ENCODE results near the gene KRT31.
"Not testable (repeated sequence)": the region's sequence is repeated elsewhere in the genome, so short reads cannot be mapped to it uniquely, and the experiment has no call there.

Gene KRT31

DNA sequence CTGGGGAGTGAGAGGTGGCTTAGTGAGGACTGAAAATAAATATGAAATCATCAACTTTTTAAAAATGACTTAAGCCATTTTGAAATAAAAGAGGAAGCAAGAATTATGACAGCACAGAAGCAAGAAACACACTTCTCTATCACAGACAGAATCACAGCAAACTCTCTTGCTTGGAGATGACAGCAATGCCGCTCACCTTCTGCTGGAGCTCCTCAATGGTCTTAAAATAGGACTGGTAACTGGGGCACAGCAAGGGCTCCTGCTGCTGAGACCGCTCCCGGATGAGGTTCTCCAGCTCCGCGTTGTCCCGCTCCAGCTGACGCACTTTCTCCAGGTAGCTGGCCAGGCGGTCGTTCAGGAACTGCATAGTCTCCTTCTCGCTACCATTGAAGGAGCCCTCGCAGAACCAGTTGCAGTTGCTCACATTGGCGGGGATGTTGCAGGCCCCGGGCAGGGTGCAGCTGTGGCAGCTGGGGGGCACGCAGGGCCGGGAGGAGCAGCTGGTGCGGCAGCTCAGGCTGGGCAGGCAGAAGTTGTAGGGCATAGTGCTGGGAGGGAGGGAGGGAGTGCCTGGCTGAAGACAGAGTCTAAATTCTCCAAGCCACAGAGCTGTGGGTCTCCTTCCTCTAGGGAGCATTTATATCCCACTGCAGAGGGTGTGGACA lies at the start of gene KRT31:
Gene KRT31, minus strand, starts transcription at position 613 of the 665 bp plus-strand sequence. Its CDS starts 69 bp downstream, at position 544.
- DNase-seq (ENCODE audit: low spot score): no peak

GRCh38 chr17:41446806-41447205 lies 49.4 kb upstream of the KRT31 start:
- DNase-seq (ENCODE audit: low spot score): no peak

GRCh38 chr17:41444640-41445039 lies 47.2 kb upstream of the KRT31 start:
- no peak for DNase-seq (ENCODE audit: low spot score)

GRCh38 chr17:41444186-41444585 lies 46.8 kb upstream of the KRT31 start:
- DNase-seq (ENCODE audit: low spot score): no peak

GRCh38 chr17:41442739-41443138 lies 45.3 kb upstream of the KRT31 start:
- DNase-seq (ENCODE audit: low spot score): no peak

DNA sequence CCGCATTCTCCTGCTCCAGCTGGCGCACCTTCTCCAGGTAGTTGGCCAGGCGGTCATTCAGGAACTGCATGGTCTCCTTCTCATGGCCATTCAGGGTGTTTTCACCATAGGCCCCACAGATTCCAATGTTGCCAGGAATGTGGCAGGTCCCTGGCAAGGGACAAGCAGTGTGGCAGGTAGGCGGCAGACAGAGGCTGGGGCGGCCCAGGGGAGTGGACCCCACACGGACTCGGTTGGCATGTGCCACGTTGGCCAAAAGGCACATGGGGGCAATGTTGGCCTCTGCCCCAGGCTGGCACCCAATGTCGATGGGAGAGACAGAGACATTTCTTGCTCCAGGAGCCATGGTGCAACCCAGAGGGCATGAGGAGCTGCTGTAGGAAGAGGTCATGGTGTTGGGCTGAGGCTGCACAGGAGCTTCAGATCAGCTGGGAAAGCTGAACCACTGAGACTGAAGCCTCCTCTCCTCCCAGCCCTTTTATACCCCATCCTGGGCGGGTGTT lies 43.2 kb upstream of the KRT31 start, which contains the start of gene KRT38:
Gene KRT38, minus strand, starts transcription at position 453 of the 503 bp plus-strand sequence. Its CDS starts 62 bp downstream, at position 391.
- no peak for DNase-seq (ENCODE audit: low spot score)

GRCh38 chr17:41439375-41439774 lies 42.0 kb upstream of the KRT31 start:
- no peak for DNase-seq (ENCODE audit: low spot score)

- DNase-seq (ENCODE audit: low spot score): no peak
Observed at GRCh38 chr17:41437769-41438168, 40.4 kb upstream of the KRT31 start.

- no peak for DNase-seq (ENCODE audit: low spot score)
Observed at GRCh38 chr17:41437254-41437653, 39.8 kb upstream of the KRT31 start.

GRCh38 chr17:41434415-41434814 lies 37.0 kb upstream of the KRT31 start:
- DNase-seq (ENCODE audit: low spot score): no peak

DNA sequence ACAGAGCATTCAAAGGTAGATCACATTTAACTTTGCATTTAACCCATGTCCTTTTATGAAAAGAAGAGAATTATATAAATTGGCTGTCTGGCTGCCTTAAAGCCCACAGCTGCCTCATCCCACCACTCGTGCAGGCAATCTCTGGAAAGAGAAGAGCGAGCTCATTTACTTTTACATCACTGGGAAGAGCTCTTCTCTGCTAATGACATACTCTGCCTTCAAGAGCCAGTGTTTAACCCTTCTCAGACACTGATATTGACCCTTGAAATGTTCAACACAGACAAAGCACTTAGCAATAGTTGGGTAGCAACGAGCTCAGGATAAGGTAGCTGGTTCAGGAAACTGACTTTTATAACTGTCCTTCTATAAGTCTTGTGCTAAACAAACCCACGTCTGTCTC lies 36.6 kb upstream of the KRT31 start:
- no peak for DNase-seq (ENCODE audit: low spot score)

DNA sequence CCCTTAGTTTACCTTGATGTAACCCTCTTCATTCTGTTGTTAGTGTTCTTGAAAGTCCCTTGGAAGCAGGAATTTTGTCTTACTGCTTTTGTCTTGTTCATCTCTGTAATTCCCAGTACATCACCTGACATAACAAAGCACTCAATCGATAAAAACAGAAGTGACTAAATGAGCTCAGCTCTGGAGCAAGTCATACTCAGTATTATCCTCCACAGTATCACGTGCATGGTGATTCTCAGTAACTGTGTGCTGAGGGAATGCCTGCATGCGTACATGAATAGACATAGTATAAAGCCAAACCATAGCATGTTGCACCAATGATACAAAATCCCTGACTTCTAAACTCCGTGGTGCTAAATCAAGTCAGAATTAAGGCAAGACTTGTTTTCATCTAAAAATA lies 36.2 kb upstream of the KRT31 start:
- no peak for DNase-seq (ENCODE audit: low spot score)

DNA sequence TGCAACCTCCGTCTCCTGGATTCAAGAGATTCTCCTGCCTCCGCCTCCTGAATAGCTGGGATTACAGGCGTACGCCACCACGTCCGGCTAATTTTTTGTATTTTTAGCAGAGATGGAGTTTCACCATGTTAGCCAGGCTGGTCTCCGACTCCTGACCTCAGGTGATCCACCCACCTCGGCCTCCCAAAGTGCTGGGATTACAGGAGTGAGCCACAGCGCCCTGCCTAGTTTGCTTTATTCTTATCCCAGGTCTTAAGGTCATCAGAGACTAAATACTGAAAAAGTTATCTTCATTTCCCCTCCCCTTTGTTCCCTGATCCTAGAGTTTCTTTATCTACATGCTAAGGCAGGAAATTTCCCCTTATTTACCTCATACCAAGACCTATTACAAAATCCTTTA lies 33.0 kb upstream of the KRT31 start:
- DNase-seq (ENCODE audit: low spot score): not testable (repeated sequence)

DNA sequence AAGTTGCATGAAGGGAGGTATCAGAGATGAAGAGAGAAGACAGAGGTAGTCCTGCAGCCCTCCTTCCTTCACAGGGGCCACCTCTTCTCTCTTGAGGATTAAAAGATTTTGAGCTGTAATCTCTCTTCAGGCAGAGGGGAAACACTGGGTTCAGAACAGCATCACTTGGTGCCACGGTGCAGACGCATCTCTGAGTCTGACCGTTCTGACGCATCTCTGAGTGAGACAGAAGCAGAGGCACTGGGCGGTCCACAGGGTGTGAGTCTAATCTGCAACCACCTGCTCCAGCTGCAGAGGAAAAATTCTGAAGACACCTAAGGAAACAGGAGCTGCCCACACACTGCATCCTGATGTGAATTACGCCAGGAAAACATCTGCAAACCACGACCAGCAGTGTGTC lies 32.3 kb upstream of the KRT31 start:
- DNase-seq (ENCODE audit: low spot score): no peak

DNA sequence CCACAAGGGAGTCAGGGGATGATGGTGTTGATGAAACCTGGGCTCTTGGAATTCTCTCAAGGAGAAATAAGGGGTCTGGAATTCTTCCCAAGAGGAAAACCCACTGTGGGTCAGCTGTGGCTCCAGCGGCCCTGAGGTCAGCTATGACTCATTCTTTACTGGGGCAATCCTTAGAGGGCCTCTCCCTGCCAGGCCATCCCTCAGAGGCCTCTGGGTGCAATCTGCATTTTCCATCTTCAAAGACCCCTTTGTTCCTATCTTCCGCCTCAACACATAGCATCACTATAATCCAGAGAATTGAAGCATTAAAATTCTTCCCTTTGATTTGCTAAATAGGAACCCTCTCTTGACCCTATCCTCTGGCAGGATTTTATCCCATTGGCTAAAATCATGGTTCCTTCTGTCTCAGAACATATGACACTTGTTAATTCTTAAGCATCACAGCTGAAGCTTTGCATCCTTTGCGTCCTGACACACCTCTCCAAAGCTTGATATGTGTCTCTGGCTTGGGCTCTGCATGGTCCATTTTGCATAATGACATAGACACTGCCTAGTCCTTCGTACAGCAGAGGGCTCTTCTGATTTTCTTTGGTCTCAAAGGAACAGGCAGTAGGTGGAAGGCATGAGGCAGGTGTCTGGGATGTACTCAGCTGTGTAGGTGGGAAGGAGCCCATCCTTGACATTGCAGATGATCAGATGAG lies 31.3 kb upstream of the KRT31 start:
- DNase-seq (ENCODE audit: low spot score): no peak

- DNase-seq (ENCODE audit: low spot score): no peak
Observed at GRCh38 chr17:41424111-41424635, 26.8 kb upstream of the KRT31 start, which contains the start of gene KRT37. TSS of gene KRT37 (minus strand) at chr17:41424585. CDS start at chr17:41424523, 62 bp downstream.

DNA sequence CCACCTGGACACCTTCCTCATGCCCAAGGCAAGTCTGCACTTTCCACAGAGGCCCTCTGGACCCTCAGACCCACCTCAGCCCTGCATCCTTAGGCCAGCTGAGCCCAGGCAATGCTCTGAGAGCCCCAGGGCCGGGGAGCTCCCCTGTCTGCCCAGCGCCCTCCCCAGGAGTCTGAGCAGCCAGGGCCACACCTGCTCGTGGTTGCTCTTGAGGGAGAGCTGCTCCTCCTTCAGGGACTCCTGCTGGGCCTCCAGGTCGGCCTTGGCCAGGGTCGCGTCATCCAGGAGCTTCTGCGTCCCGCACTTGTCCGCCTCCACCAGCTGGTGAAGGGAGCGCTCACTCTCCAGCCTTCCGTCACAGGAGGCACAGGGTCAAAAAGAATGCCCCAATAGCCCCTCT lies 25.2 kb upstream of the KRT31 start:
- DNase-seq (ENCODE audit: low spot score): not testable (repeated sequence)

GRCh38 chr17:41421617-41422016 lies 24.2 kb upstream of the KRT31 start:
- no peak for DNase-seq (ENCODE audit: low spot score)

DNA sequence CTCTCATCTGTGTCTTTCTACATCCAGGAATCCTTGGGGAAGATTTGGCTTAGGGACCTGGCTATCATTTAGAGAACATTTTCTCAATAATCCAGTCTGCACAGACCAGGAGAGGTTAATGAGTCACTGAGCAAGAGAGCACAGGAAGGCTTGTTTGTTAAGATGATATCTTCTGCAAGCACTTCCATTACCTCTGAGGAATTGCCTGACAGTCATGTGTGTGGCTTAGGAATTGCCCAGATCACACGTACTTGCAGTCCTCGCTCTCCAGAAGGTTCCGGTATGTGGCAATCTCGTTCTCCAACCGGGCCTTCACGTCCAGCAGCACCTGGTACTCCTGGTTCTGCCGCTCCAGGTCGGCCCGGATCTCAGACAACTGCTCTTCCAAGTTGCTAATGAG lies 23.7 kb upstream of the KRT31 start:
- DNase-seq (ENCODE audit: low spot score): no peak

DNA sequence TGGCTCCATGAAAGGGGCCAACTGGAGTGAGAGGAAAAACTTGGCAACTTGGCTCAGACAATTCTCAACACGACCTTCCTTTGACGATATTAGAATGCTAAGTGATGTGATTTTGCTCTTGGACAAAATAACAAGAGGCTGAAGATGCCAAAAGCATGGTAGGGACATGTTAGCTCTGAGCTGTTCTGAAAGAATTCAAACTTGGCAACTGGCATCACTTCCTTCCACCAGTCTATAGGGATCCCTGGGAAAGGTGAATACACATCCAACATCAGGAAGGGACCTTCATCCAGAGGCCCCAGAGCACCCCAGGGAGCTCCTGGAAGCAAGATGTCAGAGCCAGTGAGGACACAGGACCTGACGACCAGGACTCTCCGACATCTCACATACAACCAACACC lies 22.7 kb upstream of the KRT31 start:
- no peak for DNase-seq (ENCODE audit: low spot score)

GRCh38 chr17:41419716-41420115 lies 22.3 kb upstream of the KRT31 start:
- no peak for DNase-seq (ENCODE audit: low spot score)

- DNase-seq (ENCODE audit: low spot score): no peak
Observed at GRCh38 chr17:41418116-41418860, 20.9 kb upstream of the KRT31 start.

Data from Ammon's horn (tissue), 1 donor.